NOMO-1 (cell line): ENCODE measurements around the gene NACAD.

Source experiments
- DNase-seq, 2 experiments: peaks; one replicate each; lab custom pipeline; 2025; ENCODE audit not compliant: unreplicated experiment in 2 of 2; lab: John Stamatoyannopoulos, UW

NACAD gene

DNA sequence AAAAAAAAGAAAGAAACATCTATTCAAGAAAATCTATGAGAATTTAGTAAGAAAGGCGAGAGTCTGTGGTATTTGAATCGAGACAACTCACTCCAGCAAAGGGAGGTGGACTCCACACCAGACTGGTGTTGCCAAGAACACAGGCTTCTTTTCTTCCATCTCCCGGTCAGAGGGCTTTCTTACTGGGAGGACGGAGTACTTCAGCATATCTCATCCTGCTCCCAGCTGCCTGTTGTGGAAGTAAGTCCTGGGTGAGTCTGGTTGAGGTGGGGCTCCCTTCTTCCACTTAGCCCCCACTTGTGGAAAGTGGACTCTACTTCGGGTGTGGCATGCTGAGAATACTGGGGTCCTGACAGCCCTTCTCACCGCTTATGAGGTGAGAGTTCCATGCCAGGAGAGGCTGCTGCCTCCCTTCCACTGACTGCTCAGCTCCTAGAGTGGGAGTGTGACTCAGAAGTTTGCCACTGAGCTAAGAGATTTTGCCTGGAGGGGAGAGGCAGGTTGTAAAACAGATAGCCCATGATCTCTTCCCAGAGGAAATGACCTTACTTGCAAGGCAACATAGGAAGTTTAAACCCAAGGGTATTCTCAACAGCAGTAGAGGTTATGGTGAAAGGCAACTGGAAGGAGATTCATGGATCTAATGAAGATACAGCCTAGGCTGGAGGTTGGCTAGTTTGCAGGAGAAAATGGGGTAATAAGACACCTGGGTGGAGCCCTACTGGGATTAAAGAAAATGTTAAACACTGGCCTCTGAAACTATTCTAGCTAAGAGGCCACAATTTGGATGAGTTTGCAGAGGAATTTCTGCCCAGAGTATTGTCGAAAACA lies 3.5 kb upstream of the NACAD start:
- DNase-seq = no peak

DNA sequence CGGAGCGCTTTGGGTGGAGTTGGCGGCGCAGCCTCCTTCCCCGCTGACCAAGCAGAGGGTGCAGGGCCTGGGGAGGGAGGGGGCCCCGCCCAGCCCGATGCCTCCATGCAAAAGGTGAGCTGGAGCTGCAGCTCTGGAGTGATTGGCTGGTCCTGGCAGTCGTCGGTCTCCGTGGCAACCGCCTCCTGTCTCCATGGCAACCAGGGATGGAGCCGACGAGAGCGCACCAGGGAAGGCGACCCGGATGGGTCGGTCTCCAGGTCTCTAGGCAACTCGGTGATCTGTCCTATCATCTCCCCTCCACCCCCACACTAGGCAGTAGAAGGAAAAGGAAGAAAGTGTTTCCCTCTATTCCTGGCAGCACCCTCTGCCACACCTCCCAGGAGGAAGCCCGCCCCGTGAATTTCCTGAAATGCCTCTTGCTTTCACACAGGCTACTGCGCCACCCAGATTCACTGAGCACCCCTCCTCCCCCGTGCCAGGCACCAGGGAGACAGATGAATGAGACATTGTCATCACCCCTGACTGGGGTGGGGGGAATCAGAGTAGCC lies 647 bp upstream of the NACAD start:
- no peak for DNase-seq

DNA sequence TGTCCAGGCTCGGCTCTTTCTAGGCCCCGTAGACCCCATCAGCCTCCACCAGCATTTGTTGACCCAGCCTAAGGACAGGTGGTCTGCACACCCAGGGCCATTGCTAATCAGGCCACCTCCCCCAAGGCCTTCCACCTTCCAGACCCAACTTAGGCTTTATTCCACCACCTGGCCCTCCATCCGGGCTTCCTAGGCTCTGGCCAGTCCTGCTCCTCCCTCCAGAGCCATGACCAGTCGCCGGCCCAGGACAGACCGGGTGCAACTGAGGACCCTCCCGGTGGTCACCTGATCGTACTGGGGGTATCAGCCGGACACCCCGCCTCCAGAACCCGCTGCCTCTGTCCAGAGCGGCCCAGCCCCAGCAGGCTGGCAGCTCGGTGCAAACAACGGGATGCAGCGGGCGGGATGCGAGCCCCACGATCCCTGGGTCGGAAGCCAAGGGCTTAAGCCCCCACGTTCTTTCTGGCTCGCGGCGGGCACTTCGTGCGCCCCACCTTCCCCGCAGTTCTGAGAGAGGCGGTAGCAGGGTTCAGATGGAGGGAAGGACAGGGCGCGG lies 545 bp downstream of the NACAD start:
- DNase-seq = no peak

DNA sequence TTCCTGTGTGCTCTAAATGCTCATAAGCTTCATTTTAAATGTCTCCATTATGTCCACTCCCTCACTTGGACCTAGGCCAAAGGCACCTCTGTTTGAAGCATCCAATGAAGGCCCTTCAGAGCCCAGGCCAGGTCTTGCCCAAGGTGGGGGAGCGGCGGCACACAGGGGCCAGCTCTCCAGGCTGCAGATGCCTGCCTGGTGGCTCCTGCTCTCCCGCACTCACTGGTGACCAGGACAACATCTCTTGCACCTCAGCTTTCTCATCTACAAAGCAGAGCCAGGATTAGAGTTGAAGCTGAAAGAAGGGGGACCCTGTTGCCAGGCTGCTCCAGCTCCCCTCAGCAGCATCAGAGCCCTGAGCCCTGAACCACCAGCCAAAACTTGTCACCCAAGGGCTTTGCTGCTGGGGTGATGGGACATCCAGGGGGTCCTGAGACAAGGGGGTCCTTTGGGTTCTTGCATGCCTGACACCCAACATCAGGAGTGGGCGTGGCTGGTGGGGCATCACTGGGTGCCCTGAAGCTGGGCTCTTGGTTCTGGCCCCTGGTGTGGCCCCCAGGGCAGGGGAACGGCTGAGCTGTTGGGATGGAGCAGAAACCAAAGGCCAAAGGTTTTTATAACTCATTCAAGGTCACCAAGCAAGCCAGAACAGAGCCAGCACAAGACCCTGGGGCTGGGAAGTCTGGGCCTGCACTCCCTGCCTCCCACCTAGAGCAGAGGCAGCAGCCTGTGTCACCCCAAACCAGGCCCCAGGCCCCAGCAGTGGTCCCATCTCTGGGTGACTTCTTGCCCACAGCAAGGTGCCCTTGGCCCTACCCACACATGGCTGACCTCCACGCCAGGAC lies 1.2 kb downstream of the NACAD start:
- DNase-seq = no peak

DNA sequence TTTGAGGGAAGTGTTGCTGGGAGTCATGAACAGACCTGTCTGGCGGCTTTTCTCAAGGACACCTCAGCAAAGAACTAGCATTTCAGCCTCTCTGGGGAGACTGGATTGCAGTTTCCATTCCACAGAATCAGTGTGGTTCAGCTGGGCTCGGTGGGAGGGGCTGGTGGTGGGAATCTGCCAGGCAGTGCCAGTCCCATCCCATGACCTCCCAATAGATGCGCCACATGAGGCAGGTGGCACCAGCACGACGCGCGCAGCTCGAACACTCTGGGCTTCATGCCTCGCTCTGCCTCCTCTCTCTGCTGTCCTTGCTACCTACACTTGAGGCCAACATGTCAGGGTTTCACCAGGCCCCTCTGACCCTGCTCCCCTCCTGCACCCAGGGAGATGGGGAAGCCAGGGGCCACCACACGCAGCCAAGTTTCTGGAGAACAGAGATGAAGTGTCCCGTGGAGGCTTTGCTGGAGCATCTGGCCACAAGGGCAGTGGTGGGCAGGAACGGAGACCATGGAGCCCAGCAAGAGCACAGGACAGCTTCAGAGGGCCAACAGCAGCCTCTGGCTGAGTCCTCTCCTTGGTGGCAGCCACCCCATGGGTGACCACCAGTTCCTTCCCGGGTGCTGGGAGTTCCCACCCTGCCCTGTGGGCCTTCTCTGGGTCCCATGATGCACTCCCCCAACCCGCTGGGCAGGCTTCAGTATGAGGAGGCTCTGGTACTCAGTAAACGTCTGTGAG lies 2.3 kb downstream of the NACAD start:
- no peak for DNase-seq

DNA sequence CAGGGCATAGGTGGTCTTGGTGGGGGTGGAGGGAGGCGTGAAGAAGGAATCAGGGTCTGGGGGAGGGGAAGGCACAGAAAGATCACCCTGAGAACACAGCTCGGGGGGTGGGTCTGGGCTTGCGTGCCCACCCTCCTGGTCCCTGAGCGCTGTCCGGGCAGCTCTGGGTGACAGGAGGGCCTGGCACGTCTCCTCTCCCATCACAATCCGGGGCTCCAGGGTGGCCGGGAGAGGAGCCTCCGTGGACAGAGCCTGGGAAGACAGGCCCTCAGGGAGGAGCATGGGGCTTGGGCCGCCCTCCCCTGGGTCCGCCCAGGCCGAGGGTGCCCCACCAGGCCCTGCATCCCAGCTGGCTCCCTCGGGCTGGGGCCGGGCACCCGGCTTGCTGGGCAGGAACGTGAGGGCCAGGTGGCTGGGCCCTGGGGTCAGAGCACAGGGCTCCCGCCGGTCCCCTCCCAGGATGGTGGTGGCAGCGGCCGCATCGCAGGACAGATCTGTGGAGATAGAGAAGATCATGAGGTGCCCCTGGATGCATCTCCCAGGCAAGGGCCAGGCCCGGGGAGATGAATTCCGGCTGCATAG lies 3.1 kb downstream of the NACAD start:
- DNase-seq = no peak

DNA sequence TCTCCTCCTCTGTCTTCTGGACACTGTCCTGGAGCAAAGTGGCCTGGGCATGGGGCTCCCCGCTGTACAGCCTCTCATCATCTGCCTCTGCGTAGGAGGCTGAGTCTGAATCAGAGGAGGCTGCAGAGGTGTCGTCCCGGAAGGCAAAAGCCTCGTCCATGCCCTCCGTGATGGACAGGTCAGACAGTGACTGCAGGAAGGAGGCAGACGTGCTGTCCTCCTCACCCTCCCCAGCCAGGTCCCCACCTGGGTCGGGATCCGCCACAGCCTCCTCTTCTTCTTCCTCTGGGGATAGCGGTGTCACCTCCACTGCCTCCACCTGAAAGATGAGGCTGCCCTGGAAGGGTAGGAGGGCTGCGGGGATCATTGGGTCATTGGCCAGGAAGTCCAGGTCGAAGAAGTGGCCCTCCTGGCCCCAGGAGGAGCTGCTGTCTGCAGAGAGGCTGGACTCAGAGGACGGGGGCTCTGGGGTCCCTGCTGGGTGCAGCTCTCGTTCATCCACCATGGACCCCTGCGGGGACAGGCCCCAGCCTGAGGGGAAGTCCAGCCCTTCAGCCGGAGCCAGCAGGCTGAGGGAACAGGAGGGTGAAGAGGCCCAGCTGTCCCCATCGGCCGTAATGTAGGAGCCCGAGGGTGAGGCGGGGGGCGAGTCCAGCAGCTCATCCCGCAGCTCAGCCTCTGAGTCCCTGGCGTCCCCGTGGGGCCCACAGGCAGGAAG lies 3.7 kb downstream of the NACAD start:
- no peak for DNase-seq

DNA sequence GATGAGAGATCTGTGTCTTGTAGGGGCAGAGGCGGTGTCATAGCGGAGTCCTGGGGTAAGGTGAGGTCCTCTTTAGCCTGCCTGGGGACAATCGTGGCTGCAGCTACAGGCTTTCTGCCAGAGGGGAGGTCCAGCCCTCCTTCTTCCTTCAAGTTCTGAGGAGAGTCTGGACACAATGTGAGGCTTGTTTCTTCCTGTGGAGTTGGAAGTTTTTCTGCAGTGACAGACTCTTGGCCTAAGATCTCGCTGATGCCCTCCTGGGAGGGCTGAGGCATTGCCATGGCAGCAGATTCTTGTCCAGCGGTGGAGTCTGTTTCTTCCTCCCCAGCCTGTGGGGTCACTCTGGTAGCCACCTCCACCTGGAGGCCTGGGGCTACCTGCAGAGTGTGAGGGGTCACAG lies 4.4 kb downstream of the NACAD start:
- DNase-seq = no peak

DNA sequence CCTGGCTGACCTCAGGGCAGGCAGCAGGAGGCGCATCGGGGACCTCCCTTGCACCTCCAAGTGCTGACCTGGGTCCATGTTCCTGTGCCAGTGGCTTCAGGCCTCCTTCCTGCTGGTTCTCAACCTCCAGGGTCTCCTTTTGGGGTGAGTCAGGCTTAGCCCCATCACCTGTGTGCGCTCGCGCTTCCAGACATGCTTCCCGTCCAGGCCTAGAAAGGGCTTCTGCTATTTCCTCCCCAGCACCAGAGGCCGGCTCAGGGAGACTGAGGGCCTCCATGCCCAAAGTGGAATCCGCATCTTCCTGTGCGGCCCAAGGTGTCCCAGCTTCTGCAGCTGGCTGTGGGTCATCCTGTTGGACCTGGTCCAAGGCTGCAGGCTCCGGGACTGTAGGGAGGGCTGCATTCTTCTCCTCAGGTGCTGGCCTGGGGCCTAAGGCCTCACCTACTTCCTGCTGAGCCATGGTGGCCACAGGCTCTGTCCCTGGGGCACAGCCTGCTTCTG lies 5.9 kb downstream of the NACAD start:
- DNase-seq = no peak

DNA sequence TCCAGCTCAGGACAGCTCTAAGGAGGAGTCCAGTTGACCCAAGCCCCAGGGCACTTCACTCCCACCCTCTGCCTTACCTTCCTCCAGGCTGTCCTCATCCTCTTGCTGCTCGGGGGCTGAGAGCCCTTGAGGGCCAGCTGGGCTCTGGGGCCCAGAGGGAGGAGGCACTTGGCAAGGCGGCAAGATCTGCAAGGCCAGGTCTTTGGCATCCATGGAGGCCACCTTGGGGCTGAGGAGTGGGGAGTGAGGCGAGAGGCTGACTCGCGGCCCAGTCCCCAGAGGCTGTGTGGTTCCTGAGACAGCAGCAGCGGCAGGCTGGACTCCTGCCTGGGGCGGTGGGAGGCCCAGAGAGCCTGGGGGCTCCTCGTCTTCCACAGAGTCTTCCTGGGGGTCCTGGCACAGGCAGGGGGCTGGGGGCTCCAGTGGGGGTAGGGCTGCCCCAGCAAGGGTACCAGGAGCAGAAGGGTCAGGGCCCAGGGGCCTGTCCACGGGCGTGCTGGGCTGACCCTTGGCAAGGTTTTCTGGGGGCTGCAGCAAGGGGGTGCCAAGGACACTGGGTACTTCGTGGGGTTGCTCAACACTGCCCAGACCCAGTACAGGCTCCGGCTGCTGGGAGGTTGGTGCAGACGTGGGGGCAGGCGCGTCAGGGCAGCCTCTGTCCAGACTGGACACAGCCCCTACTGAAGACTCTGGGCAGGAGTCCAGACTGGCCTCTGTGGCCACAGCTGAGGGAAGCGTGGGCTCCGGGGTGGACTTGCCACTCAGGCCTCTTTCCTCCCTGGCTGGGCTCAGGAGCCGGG lies 6.5 kb downstream of the NACAD start:
- DNase-seq = no peak

DNA sequence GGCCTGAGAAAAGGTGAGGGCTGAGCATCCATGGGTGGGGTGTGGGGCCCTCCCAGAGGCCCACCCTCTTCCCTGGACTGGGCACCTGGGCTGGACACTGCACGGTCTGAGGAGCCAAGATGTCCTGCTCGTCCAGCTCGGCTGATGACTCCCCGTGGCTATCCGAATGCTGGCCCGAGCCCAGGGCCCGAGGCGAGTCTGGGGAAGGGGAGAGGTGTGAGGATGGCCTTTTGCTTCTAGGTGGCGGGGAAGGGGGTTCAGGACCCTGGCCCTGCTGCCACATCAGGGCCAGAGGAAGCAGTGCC lies 7.1 kb downstream of the NACAD start:
- no peak for DNase-seq

DNA sequence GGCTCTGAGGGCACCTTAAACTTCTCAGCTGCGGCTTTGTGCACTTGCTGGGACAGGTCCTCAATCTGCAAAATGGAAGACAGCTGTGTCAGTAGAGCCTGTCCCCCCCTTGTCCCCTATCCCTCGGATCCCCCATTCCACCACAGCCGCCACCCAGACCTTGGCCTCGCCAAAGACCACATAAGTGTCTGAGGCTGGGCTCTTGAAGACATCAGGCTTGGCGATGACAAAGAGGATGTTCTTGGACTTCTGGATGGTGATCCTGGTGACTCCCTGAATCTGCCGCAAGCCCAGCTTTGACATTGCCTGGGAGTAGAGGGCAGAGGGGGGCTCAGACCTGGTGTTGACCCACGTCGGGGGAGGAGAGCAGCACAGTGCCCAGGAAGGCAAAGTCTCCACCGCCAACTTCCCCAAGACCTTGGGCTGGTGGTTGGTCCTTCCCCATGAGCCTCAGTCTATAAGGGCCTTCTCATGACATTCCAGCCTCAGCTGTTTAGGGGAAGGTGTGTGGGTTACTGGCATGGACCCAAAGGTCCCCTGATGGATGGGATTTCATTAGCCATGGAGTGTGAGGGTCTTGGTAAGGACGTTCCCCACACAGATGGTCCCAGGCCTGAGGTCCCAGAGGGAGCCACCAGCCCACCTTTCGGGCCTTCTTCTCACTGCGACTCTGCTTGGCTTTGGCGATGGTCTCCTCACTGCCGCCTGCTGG lies 7.7 kb downstream of the NACAD start:
- DNase-seq = no peak

DNA sequence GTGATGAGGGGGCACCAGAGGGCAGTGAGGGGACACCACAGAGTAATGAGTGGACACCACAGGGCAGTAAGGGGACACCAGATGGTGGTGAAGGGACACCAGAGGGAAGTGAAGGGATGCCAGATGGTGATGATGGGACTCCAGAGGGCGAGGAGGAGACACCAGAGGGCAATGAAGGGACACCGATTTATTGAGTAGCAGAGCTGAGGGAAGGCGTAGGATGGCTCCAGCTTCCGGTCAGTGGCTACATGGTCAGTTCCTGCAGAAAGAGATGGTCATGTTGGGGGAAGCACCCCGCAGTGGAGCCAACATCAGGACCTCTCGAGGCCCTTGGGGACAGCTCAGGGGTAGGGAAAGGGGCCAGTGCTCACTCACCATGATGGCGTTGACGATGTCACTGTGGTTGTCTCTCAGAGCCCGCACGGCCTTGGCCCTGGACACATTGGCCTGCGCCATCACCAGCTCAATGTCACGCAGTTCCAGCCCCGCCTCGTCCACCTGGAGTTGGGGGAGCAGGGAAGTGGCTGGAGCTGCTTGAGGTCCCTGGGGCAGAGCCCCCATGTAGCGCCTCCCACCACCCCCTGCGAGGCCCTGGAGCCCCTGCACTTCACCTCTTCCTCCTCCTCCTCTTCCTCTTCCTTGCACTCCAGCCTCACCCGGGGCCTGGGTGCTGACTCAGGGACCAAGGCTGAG lies 8.4 kb downstream of the NACAD start:
- DNase-seq = no peak

DNA sequence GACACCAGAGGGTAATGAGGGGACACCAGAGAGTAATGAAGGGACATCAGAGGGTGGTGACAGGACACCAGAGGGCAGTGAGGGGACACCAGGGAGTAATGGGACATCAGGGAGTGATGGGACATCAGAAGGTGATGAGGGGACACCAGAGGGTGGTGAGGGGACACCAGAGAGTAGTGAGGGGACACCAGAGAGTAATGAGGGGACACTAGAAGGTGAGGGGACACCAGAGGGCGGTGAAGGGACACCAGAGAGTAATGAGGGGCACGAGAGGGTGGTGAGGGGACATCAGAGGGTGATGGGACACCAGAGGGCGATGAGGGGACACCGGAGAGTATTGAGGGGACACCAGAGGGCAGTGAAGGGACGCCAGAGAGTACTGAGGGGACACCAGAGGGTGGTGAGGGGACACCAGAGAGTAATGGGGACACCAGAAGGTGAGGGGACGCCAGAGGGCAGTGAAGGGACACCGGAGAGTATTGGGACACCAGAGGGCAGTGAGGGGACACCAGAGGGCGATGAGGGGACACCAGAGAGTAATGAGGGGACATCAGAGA lies 10.6 kb downstream of the NACAD start:
- DNase-seq = no peak

DNA sequence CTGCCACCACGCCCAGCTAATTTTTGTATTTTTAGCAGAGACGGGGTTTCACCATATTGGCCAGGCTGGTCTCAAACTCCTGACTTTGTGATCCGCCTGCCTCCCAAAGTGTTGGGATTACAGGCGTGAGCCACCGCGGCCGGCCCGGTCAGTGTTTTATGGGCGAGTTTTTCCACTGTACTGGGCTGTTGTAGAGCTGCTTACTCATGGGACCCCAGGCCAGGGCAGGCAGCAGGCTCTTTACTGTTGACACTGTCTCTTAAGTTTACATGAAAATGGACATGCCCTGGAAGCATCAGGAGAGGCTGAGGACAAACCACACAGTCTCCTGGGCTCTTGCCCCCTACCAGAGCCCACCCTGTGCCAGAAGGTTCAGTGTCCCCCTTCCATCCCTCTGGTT lies 11.2 kb downstream of the NACAD start:
- no peak for DNase-seq

DNA sequence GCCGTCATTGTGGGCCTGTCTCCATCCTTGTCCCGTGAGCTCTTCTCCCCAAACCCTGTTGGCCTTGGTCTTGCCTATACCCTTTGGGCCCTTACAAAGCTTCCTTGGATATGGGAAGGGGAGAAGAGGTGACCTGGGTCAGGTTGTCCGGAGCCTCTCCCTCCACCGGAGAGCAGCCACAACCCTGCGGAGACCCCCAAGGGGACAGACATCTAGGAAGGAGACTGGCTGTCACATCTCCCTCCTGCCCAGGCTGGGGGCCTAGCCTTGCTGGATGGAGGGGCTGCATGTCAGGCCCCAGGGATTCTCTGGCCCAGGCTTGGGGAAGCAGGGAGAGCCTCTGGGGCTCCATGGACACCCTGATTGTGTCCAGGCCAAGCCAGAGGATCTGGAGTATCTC lies 11.8 kb downstream of the NACAD start:
- DNase-seq = no peak
